NCI-H2196 treated with DMSO at 0.1 percent for 48 hours (cell line): ENCODE measurements around the gene PTRHD1.
A peak's percentile ranks its signal among the peaks of the same experiment; 100 is the strongest.

Experiments
- DNase-seq: peaks from one replicate; lab custom pipeline; 2025; ENCODE audit not compliant: unreplicated experiment; lab: John Stamatoyannopoulos, UW

PTRHD1 gene

GRCh38 chr2:24830786-24831185 is 37.6 kb upstream of the PTRHD1 start:
- no peak for DNase-seq

DNA sequence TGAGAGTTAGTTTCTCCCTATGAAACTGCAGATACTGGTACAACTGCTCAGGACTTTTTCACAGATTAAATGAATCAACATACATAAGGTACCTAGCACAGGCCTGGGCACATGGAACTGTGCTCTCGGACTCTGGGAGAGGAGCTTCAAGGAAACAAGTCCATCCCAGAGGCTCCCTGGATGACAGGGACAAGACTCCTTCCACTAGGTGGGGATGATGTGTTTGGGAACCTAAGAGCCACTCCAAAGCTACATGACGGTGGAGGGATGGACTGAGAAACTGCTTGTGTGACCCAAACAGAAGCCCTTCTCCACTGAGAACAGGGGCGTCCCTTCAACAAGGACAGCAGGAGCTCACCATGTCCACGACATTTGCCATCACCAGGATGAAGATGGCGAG is 37.2 kb upstream of the PTRHD1 start:
- no peak for DNase-seq

- DNase-seq = no peak
Observed at GRCh38 chr2:24828238-24828996, 35.2 kb upstream of the PTRHD1 start.

- peak; percentile 61 for DNase-seq
Observed at GRCh38 chr2:24827321-24828237, 34.4 kb upstream of the PTRHD1 start.

DNA sequence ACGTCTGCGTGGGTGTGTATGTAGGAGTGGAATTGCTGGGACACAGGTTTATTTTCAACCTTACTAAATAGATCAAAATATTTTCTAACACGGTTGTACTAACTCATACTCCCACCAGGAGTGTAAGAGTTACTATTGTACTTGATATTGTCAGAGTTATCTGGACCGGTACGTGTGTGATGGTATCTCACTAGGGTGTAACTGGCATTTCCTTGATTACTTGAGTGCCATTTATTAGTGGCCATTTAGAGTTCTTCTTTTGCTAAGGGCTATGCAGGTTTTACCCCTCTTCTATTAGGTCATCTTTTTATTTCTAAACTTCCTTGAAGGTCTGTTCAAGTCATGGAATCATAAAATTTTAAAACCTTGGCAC is 33.6 kb upstream of the PTRHD1 start:
- no peak for DNase-seq

DNA sequence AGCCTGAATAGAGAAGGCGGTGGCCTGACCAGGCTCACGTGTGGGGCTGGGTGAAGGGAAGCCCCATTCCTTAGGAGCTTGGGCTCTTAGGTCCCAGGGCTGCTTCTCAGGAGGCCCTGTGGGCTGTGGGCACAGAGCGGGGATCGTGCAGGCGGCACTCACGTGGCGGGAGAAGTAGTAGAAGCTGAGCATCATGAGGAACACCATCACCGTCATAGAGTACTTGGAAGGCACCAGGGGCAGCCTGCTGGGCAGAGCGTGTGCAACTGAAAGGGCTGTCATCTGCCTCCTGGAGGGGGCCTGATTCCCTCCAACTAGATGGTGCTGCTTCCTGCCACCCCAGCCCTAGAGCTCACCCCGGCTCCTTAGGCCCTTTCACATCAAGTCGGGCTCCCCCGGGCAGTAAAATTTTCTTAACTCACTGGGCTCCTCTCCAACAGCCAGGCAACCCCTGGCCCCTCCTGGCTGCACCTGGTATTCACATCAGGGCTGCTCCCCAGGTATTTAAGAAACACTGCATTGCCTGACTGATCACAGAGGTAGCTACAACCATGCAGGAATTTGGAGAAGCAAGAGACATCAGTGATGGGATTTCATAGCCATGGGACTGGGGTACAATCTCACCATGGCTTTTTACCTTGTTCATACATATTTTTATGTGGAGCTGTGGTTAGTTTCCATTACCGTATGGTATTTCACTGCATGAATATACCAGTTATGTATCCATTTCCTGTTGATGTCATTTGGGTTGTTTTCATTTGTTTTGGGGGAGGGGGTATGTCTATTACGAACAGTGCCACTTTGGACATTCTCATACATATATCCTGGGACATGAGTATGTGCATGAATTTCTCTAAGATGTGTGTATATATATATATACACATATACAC is 32.9 kb upstream of the PTRHD1 start:
- no peak for DNase-seq

DNA sequence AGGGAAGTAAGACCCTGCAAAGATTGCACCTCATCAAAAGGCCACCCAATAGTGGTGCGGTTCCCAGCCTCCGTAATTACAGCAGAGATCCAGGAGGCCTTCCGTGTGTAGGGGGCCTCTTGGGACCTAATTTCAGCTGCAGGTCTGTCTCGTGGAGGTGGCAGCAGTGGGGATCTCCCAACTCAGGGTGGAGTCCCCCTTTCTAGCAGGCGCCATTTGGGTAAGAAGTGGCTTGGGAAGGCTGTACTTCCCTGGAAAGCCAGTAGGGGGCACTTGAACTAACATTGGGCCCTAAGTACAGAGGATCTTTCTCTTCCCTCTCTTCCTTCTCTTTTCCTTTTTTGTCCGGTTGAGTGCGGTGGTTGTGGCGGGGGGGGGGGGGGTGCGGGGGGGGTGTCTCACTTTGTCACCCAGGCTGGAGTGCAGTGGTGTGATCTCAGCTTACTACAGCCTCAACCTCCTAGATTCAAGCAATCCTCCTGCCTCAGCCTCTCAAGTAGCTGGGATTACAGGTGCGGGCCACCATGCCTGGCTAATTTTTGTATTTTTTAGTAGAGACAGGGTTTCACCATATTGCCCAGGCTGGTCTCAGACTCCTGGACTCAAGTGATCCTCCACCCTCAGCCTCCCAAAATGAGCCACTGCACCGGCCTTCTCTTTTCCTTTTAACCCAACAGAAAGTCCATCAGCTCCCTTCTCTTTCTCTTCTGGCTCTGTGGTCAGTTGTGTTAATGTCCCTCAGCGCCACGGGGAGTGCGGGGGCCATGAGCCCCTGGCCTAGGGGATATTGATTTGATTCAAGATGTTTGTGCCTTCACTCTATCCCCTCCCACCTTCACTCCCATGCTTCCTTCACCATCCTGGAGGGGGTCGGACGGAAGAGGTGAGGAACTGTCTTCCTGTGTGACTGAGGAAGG is 32.0 kb upstream of the PTRHD1 start:
- DNase-seq = no peak

DNA sequence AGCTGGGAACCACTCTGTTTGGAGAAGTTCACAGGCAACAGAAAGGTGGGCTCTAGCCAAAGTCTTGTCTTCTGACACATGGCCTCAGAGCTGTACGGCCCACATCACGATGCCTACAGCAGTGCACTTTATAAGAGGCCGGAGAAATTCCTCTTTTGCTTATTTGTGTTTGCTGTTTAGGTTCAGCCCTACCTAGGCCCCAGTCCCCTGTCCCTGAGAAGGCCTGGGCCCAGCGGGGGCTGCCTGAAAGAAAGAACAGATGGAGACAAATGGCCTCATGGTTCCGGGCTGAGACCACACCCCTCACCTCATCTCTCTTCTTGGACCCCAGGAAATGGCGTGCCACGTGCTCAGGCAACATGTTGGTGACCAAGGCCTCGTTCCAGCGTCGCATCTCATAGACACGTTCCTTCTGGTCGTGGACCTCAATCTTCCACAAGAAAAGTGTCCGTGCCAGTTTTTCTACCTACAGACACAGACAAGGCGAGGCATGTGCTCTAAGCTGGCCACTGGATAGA is 30.9 kb upstream of the PTRHD1 start:
- DNase-seq = no peak

GRCh38 chr2:24822049-24822706 is 29.0 kb upstream of the PTRHD1 start:
- no peak for DNase-seq

DNA sequence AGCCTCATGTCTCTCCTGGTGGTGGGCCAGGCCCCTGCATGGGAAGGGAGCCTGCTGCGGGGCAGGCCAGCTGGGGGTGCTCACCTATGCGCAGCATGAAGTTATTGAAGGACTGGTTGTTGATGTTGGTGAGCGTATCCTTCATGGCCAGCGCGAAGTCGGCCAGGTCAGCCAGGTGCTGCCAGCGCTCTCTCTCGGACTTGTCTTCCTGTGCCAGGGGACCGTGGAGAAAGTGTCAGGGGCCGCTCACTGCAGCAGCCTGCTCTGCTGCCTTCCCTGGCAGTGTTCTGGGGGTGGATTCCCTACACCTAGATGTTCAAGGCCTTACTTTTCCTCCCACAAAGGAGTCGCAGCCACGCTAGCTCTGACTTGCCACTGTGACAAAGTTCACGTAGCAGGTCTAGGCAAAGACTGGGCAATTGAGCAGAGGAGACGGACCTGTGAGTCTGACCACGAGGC is 28.3 kb upstream of the PTRHD1 start:
- no peak for DNase-seq

- DNase-seq = no peak
Observed at GRCh38 chr2:24820598-24821432, 27.6 kb upstream of the PTRHD1 start.

DNA sequence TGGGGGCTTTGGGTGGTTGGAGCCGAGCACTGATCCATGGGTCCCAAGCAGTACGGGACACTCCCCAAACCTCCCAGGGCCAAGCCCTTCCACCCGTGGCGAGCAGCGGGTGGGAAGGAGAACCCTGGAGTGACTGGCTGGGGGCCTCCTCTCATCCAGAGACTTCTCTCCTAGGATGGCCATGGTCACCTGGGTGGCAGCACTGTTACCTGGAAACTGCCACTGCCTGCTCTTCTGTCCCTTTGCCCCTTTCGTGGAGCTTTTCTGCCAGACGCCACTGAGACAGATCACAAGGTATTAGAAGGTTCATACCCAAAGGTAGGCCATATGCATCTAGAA is 27.0 kb upstream of the PTRHD1 start:
- DNase-seq = no peak

- DNase-seq = no peak
Observed at GRCh38 chr2:24819442-24820174, 26.4 kb upstream of the PTRHD1 start.

DNA sequence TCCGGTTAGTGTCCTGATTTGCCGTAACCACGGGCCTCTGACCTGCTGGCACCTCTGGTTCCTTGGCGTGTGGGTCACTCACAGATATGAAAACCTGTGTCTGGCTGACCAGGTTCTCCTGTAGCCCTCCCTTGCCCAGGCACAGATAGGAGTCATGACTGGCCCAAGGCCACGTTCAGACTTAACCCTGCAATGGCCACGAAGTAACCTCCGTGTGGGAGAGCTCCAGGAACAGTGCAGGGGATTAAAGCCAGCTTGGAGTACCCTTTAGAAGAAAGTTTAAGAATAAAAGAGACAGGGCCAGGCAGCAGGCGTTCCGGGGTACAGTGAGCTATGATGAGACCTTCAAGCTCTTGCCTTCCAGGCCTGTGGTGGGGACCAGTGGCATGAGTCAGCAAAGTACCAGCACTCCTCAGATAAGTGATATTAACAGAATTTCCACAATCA is 25.6 kb upstream of the PTRHD1 start:
- DNase-seq = no peak

GRCh38 chr2:24816884-24817283 is 23.7 kb upstream of the PTRHD1 start:
- DNase-seq = no peak

GRCh38 chr2:24816404-24816803 is 23.2 kb upstream of the PTRHD1 start:
- DNase-seq = no peak

- DNase-seq = no peak
Observed at GRCh38 chr2:24815171-24815570, 22.0 kb upstream of the PTRHD1 start.

DNA sequence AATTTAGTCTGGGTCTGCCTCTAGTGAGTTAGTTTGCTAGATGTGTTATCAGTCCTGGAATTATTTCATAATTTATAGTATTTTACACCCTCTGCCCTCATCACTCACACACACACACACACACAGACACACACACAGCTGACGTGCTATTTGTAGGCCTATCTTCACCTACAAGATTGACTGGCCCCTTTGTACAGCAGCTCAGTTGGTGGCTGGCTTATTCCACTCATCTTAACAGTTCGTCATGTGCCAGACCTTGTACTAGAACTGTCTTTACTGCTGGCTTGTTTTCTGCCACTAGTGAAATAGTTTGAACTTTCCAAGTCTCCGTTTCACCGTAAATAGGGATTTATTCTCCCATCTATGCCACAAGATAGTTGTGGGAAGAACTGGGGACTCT is 21.3 kb upstream of the PTRHD1 start:
- DNase-seq = no peak
